ENCODE results near the gene PTPRN2. TPM values are rescaled to one million over a fixed set of nuclear protein-coding genes. Genes with fewer than 3 reads are reported as not detected.
"Not testable (repeated sequence)": the region's sequence is repeated elsewhere in the genome, so short reads cannot be mapped to it uniquely, and the experiment has no call there.

The PTPRN2 gene
- total RNA-seq, 5 donors from 2014 or later (not counting 1 experiment from before 2014, with no cell fraction given) = 0.60 to 1.7 (median 0.82) TPM

DNA sequence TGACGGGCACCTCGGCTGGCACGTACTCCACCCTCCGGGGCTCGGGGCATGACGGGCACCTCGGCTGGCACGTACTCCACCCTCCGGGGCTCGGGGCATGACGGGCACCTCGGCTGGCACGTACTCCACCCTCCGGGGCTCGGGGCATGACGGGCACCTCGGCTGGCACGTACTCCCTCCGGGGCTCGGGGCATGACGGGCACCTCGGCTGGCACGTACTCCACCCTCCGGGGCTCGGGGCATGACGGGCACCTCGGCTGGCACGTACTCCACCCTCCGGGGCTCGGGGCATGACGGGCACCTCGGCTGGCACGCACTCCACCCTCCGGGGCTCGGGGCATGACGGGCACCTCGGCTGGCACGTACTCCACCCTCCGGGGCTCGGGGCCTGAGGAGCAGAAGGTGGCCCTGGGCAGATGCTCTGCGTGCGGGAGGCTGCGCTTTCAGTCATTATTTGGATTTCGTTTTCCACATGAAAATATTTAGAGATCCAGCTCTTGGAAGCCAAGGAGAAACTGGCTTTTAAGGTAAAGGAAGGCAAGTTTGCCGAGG is 1086.6 kb downstream of the PTPRN2 start:
- H3K27ac ChIP-seq (ENCODE audit: low read length); POLR2A ChIA-PET; H3K27ac Mint-ChIP-seq; H3K4me3 Mint-ChIP-seq; H3K4me3 ChIP-seq (ENCODE audit: control insufficient read depth in 1 of 2, extremely low read depth in 1 of 2, low read length in 1 of 2); CTCF ChIA-PET; H3K9me3 ChIP-seq; H3K36me3 ChIP-seq (ENCODE audit: control insufficient read depth in 2 of 2, extremely low read depth in 1 of 2, insufficient read depth in 1 of 2, low read length in 1 of 2); H3K36me3 Mint-ChIP-seq; ATAC-seq (replicated peaks in 1 of 4); H3K27me3 Mint-ChIP-seq: not testable (repeated sequence)
- Histone ChIP-seq H3K27me3 (replicated peaks in 1 of 2; ENCODE audit: control insufficient read depth in 2 of 2, extremely low read depth in 1 of 2, insufficient read depth in 2 of 2, low read length in 1 of 2) (peaks cover 0 to 15% of the 10 kb centered on the region in 2 experiments), H3K4me1 (ENCODE audit: control insufficient read depth in 1 of 2, extremely low read depth in 1 of 2, insufficient read depth in 2 of 2, low read length in 2 of 2) (peaks cover 16 to 26% of the 10 kb centered on the region in 2 experiments)
- peak in 1 of 35 experiments; percentile 0 for DNase-seq
- Mint-ChIP-seq H3K9me3 (peaks cover 0 to 12% (median 4%) of the 10 kb centered on the region in 3 donors), H3K4me1 (peaks cover 22 to 36% (median 29%) of the 10 kb centered on the region in 3 donors)
- WGBS (ENCODE audit: insufficient coverage) = 98% methylated on average over 16 of the region's 45 CpGs

- ChIA-PET CTCF (no interaction called here), POLR2A (interaction anchor here in 1 of 2 donors (0.7 kb wide), 1 partner anchor 263 kb away, joined by 4 read pairs; no protein-coding TSS in a partner anchor)
- no peaks in the 10 kb centered on the region for H3K36me3 ChIP-seq (ENCODE audit: control insufficient read depth in 2 of 2, extremely low read depth in 1 of 2, insufficient read depth in 1 of 2, low read length in 1 of 2)
- H3K9me3 ChIP-seq = no peaks in the 10 kb centered on the region
- no peak overlapping the region for H3K4me3 ChIP-seq (ENCODE audit: control insufficient read depth in 1 of 2, extremely low read depth in 1 of 2, low read length in 1 of 2)
- peaks cover 22 to 39% (median 32%) of the 10 kb centered on the region in 3 donors for H3K4me1 Mint-ChIP-seq
- peaks cover 16 to 26% of the 10 kb centered on the region in 2 experiments for H3K4me1 ChIP-seq (ENCODE audit: control insufficient read depth in 1 of 2, extremely low read depth in 1 of 2, insufficient read depth in 2 of 2, low read length in 2 of 2)
- ATAC-seq (replicated peaks in 1 of 4) (no peak), DNase-seq (peak in 3 of 35 experiments; percentile 2 to 7 (median 2))
- no peak overlapping the region for H3K27ac Mint-ChIP-seq
- peaks cover 0 to 14% of the 10 kb centered on the region in 2 experiments for H3K27me3 ChIP-seq (replicated peaks in 1 of 2; ENCODE audit: control insufficient read depth in 2 of 2, extremely low read depth in 1 of 2, insufficient read depth in 2 of 2, low read length in 1 of 2)
- no peak overlapping the region for H3K27ac ChIP-seq (ENCODE audit: low read length)
- no peak overlapping the region for H3K4me3 Mint-ChIP-seq
- H3K9me3 Mint-ChIP-seq = peaks cover 0 to 5% (median 0%) of the 10 kb centered on the region in 3 donors
- no peaks in the 10 kb centered on the region for H3K36me3 Mint-ChIP-seq
- no peaks in the 10 kb centered on the region for H3K27me3 Mint-ChIP-seq
- WGBS (ENCODE audit: insufficient coverage) = 94% methylated on average over 15 of the region's 32 CpGs
Observed at GRCh38 chr7:157500171-157500960, 1087.3 kb downstream of the PTPRN2 start.

- ChIA-PET CTCF (no interaction called here), POLR2A (interaction anchor here in 1 of 2 donors (0.7 kb wide), 1 partner anchor 264 kb away, joined by 4 read pairs; no protein-coding TSS in a partner anchor)
- Mint-ChIP-seq H3K36me3 (no peaks in the 10 kb centered on the region), H3K27ac (no peak overlapping the region), H3K4me1 (peaks cover 22 to 42% (median 35%) of the 10 kb centered on the region in 3 donors), H3K4me3 (no peak overlapping the region), H3K9me3 (no peaks in the 10 kb centered on the region), H3K27me3 (no peaks in the 10 kb centered on the region)
- Histone ChIP-seq H3K27me3 (replicated peaks in 1 of 2; ENCODE audit: control insufficient read depth in 2 of 2, extremely low read depth in 1 of 2, insufficient read depth in 2 of 2, low read length in 1 of 2) (peaks cover 0 to 17% of the 10 kb centered on the region in 2 experiments), H3K9me3 (no peaks in the 10 kb centered on the region), H3K4me3 (ENCODE audit: control insufficient read depth in 1 of 2, extremely low read depth in 1 of 2, low read length in 1 of 2) (no peak overlapping the region), H3K36me3 (ENCODE audit: control insufficient read depth in 2 of 2, extremely low read depth in 1 of 2, insufficient read depth in 1 of 2, low read length in 1 of 2) (no peaks in the 10 kb centered on the region), H3K27ac (ENCODE audit: low read length) (no peak overlapping the region), H3K4me1 (ENCODE audit: control insufficient read depth in 1 of 2, extremely low read depth in 1 of 2, insufficient read depth in 2 of 2, low read length in 2 of 2) (peaks cover 16 to 26% of the 10 kb centered on the region in 2 experiments)
- peak in 1 of 35 experiments; percentile 9 for DNase-seq
- WGBS (ENCODE audit: insufficient coverage) = 90% methylated on average over 1 of the region's 9 CpGs
- no peak for ATAC-seq (replicated peaks in 1 of 4)
Observed at GRCh38 chr7:157499835-157500153, 1087.8 kb downstream of the PTPRN2 start.

DNA sequence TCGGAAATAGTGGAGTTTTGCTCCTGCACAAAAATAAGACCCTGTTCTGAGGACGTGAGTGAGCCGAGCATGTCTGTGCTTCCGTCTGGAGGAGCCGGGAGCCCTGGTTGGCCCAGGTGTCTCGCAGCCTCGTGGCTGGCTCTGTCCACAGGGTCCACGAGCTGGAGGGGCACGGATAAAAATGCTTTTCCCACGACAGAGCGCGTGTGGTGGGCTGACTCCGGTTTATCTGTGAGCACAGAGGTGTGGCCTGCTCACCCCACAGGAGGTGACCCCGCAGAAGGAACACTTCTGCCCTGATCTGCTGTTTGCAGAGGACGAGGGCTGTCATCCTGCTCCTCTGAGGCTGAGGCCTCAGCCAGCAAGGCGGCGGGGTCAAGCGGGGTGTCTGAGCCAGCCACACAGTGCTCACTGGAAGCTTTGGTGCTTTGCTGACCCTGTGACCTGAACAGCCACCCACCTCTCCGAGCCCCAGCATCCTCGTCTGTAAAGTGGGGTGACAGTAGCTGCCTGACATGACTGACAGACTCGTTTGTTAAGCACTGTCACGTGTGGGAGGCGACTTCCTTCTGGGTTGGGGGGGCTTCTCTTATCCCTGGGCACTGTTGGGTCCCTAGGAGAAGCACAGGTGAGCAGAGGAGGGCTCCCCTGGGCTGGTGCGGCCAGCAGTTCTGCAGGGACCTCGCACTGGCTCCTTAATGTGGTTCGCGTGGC is 1088.3 kb downstream of the PTPRN2 start:
- Histone ChIP-seq H3K27ac (ENCODE audit: low read length) (no peak overlapping the region), H3K27me3 (replicated peaks in 1 of 2; ENCODE audit: control insufficient read depth in 2 of 2, extremely low read depth in 1 of 2, insufficient read depth in 2 of 2, low read length in 1 of 2) (peaks cover 0 to 19% of the 10 kb centered on the region in 2 experiments), H3K36me3 (ENCODE audit: control insufficient read depth in 2 of 2, extremely low read depth in 1 of 2, insufficient read depth in 1 of 2, low read length in 1 of 2) (no peaks in the 10 kb centered on the region), H3K4me3 (ENCODE audit: control insufficient read depth in 1 of 2, extremely low read depth in 1 of 2, low read length in 1 of 2) (no peak overlapping the region), H3K9me3 (no peaks in the 10 kb centered on the region), H3K4me1 (ENCODE audit: control insufficient read depth in 1 of 2, extremely low read depth in 1 of 2, insufficient read depth in 2 of 2, low read length in 2 of 2) (peaks cover 16 to 26% of the 10 kb centered on the region in 2 experiments)
- WGBS (ENCODE audit: insufficient coverage) = 94% methylated on average over 21 of the region's 27 CpGs
- DNase-seq (peak in 3 of 35 experiments; percentile 1 to 22 (median 5)), ATAC-seq (replicated peaks in 1 of 4) (no peak)
- H3K4me3 Mint-ChIP-seq = no peak overlapping the region
- ChIA-PET CTCF (no interaction called here), POLR2A (no interaction called here)
- peaks cover 22 to 39% (median 32%) of the 10 kb centered on the region in 3 donors for H3K4me1 Mint-ChIP-seq
- H3K27ac Mint-ChIP-seq = no peak overlapping the region
- H3K27me3 Mint-ChIP-seq = no peaks in the 10 kb centered on the region
- H3K9me3 Mint-ChIP-seq = no peaks in the 10 kb centered on the region
- no peaks in the 10 kb centered on the region for H3K36me3 Mint-ChIP-seq

DNA sequence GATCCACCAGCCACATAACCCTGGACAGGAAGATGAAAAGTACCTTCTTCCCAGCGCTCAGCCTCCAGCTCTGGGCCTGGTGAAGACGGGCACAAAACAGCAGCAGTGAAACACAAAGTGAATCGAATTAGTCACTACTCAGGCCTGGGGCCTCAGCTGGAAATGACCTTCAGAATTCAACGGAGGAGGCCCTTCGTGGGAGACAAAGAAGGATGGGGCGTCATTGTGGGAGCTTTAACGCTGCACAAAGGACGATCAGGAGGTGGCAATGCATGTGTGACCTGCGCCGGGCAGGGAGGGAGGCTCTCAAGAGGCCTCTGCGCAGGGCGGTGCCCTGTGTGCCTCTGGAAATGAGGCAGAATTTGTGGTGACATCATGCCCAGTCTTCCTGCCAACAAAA is 1089.0 kb downstream of the PTPRN2 start:
- Mint-ChIP-seq H3K4me1 (peaks cover 24 to 34% (median 31%) of the 10 kb centered on the region in 3 donors), H3K9me3 (no peaks in the 10 kb centered on the region), H3K27ac (no peak overlapping the region), H3K4me3 (no peak overlapping the region), H3K36me3 (no peaks in the 10 kb centered on the region), H3K27me3 (peaks cover 0 to 5% of the 10 kb centered on the region in 2 donors)
- Histone ChIP-seq H3K4me1 (ENCODE audit: control insufficient read depth in 1 of 2, extremely low read depth in 1 of 2, insufficient read depth in 2 of 2, low read length in 2 of 2) (peaks cover 16 to 24% of the 10 kb centered on the region in 2 experiments), H3K27me3 (replicated peaks in 1 of 2; ENCODE audit: control insufficient read depth in 2 of 2, extremely low read depth in 1 of 2, insufficient read depth in 2 of 2, low read length in 1 of 2) (peaks cover 0 to 19% of the 10 kb centered on the region in 2 experiments), H3K36me3 (ENCODE audit: control insufficient read depth in 2 of 2, extremely low read depth in 1 of 2, insufficient read depth in 1 of 2, low read length in 1 of 2) (no peaks in the 10 kb centered on the region), H3K27ac (ENCODE audit: low read length) (no peak overlapping the region), H3K4me3 (ENCODE audit: control insufficient read depth in 1 of 2, extremely low read depth in 1 of 2, low read length in 1 of 2) (no peak overlapping the region), H3K9me3 (no peaks in the 10 kb centered on the region)
- ChIA-PET CTCF (no interaction called here), POLR2A (no interaction called here)
- 93% methylated on average over 12 of the region's 12 CpGs for WGBS (ENCODE audit: insufficient coverage)
- DNase-seq (peak in 2 of 35 experiments; percentile 1 to 13), ATAC-seq (replicated peaks in 1 of 4) (no peak)
